ENCODE results near the gene PDSS2. TPM values are rescaled to one million over a fixed set of nuclear protein-coding genes. Genes with fewer than 3 reads are reported as not detected.

The PDSS2 gene
- total RNA-seq, 2 donors from 2014 or later: 6.2 to 10.9 TPM

DNA sequence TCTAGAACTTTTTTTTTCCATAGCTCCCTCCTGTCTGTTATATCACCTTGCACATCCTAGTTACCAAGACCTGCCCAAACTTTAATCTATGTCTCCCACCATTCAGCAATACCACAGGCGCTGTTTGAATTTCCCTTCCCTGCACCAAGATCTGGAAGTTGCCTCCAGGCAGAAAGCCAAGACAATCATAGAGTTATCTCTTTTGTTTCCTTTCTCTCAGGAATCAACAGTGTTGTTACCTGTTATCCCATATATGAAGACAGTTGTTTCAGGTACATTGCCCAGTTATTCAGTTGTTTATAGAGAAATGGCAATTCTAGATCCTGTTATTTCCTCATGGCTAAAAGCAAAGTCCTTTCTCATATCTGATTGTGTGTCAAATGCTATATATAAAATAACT lies 63.2 kb downstream of the PDSS2 start:
- no peak for TF ChIP-seq POLR2A (IDR thresholded peaks at IDR 0.05)
- TF ChIP-seq, protein P1, sequence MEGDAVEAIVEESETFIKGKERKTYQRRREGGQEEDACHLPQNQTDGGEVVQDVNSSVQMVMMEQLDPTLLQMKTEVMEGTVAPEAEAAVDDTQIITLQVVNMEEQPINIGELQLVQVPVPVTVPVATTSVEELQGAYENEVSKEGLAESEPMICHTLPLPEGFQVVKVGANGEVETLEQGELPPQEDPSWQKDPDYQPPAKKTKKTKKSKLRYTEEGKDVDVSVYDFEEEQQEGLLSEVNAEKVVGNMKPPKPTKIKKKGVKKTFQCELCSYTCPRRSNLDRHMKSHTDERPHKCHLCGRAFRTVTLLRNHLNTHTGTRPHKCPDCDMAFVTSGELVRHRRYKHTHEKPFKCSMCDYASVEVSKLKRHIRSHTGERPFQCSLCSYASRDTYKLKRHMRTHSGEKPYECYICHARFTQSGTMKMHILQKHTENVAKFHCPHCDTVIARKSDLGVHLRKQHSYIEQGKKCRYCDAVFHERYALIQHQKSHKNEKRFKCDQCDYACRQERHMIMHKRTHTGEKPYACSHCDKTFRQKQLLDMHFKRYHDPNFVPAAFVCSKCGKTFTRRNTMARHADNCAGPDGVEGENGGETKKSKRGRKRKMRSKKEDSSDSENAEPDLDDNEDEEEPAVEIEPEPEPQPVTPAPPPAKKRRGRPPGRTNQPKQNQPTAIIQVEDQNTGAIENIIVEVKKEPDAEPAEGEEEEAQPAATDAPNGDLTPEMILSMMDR (IDR thresholded peaks at IDR 0.05): no peak
- ATAC-seq: no peak

DNA sequence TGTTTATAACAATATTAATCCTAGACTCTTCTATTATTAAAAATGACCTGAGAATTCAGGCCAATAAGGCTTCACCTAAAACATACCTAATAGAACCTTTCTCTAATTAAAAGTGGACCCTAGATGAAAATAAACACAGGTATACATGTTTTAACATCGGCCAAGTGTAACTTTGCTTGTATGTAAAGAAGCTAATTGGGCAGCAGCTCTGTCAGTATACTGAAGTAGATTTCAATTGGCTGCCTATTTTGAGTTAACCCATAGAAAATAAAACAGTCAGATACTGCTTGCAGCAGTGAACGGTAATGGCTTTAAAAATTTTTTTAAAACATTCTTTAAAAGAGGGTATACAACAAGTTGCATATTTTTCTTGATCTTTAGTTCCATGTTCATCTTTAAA lies 67.3 kb downstream of the PDSS2 start:
- Histone ChIP-seq H3K9me3 (no peaks in the 10 kb centered on the region), H3K4me1 (no peaks in the 10 kb centered on the region), H3K27me3 (no peaks in the 10 kb centered on the region), H3K4me3 (no peak overlapping the region), H3K36me3 (replicated peaks in 1 of 2; ENCODE audit: insufficient read depth in 1 of 2, low read depth in 2 of 2) (no peaks in the 10 kb centered on the region), H3K27ac (no peak overlapping the region)
- intact Hi-C loops (cut with DNase I): no loop called here
- ATAC-seq (no peak), DNase-seq (no peak)
- WGBS, 2 donors: 94 to 100% methylated on average over 2 of the region's 2 CpGs
- no peak for TF ChIP-seq POLR2A (IDR thresholded peaks at IDR 0.05)
- TF ChIP-seq, protein P1 (IDR thresholded peaks at IDR 0.05): no peak

More for the DNA sequence above, 63.2 kb downstream of the PDSS2 start:
- intact Hi-C loops (cut with DNase I): no loop called here
- no peak overlapping the region for H3K27ac ChIP-seq
- no peaks in the 10 kb centered on the region for H3K36me3 ChIP-seq (replicated peaks in 1 of 2; ENCODE audit: insufficient read depth in 1 of 2, low read depth in 2 of 2)
- no peak for DNase-seq
- WGBS, 2 donors: 42 to 63% methylated on average over 1 of the region's 1 CpG
- no peak overlapping the region for H3K4me3 ChIP-seq
- no peaks in the 10 kb centered on the region for H3K4me1 ChIP-seq
- no peaks in the 10 kb centered on the region for H3K27me3 ChIP-seq
- no peaks in the 10 kb centered on the region for H3K9me3 ChIP-seq

- Histone ChIP-seq H3K4me3 (no peak overlapping the region), H3K36me3 (replicated peaks in 1 of 2; ENCODE audit: insufficient read depth in 1 of 2, low read depth in 2 of 2) (no peaks in the 10 kb centered on the region), H3K27ac (no peak overlapping the region), H3K9me3 (no peaks in the 10 kb centered on the region), H3K27me3 (no peaks in the 10 kb centered on the region), H3K4me1 (no peaks in the 10 kb centered on the region)
- DNase-seq (no peak), ATAC-seq (no peak)
- TF ChIP-seq, protein P1 (IDR thresholded peaks at IDR 0.05): no peak
- no peak for TF ChIP-seq POLR2A (IDR thresholded peaks at IDR 0.05)
- intact Hi-C loops (cut with DNase I): no loop called here
Measured at GRCh38 chr6:107390685-107391435, 68.5 kb downstream of the PDSS2 start.

- Histone ChIP-seq H3K4me3 (no peak overlapping the region), H3K4me1 (no peaks in the 10 kb centered on the region), H3K27me3 (no peaks in the 10 kb centered on the region), H3K9me3 (no peaks in the 10 kb centered on the region), H3K36me3 (replicated peaks in 1 of 2; ENCODE audit: insufficient read depth in 1 of 2, low read depth in 2 of 2) (no peaks in the 10 kb centered on the region), H3K27ac (no peak overlapping the region)
- TF ChIP-seq, protein P1 (IDR thresholded peaks at IDR 0.05): no peak
- no peak for TF ChIP-seq POLR2A (IDR thresholded peaks at IDR 0.05)
- intact Hi-C loops (cut with DNase I): no loop called here
- WGBS, 2 donors: 91 to 93% methylated on average over 2 of the region's 2 CpGs
- ATAC-seq: no peak
- no peak for DNase-seq
Measured at GRCh38 chr6:107390056-107390455, 69.3 kb downstream of the PDSS2 start.

DNA sequence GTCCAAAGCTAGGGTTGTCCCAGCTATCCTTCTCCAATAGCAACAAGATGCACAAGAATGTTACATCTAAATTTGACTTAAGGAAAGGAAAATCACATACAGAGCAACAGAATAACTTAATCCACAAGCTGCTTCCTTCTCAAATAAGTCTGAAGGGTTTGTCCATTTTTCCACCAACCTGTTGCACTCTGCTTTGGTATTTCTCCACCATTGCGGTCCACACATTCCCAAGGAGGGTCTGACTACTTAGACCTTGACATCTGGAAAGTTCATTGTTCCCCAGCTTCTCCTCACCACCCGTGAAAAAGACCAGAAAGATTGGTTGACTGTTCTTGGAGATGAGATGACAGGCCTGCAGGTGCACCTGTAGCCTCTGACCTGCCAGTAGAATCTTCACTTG lies 72.5 kb downstream of the PDSS2 start:
- no peaks in the 10 kb centered on the region for H3K9me3 ChIP-seq

More for the DNA sequence above, 72.5 kb downstream of the PDSS2 start:
- DNase-seq (no peak), ATAC-seq (no peak)
- WGBS, 2 donors: 73 to 86% methylated on average over 2 of the region's 2 CpGs
- Histone ChIP-seq H3K27me3 (no peaks in the 10 kb centered on the region), H3K4me1 (no peaks in the 10 kb centered on the region), H3K36me3 (replicated peaks in 1 of 2; ENCODE audit: insufficient read depth in 1 of 2, low read depth in 2 of 2) (no peaks in the 10 kb centered on the region), H3K27ac (no peak overlapping the region), H3K4me3 (no peak overlapping the region)
- intact Hi-C loops (cut with DNase I): no loop called here
- no peak for TF ChIP-seq POLR2A (IDR thresholded peaks at IDR 0.05)
- TF ChIP-seq, protein P1 (IDR thresholded peaks at IDR 0.05): no peak

Measured in body of pancreas (tissue), 4 donors.